T-helper 1 cell treated with Interleukin-12 subunit alpha and Interleukin-12 subunit beta and Interleukin-4 antibody, amounts not matched to agents 30 ng/mL and 1 ng/mL, for 36 hours (primary cell): ENCODE data around the gene AKTIP. TPM values are rescaled to one million over a fixed set of nuclear protein-coding genes. Genes with fewer than 3 reads are reported as not detected.
"Not testable (repeated sequence)": the region's sequence is repeated elsewhere in the genome, so short reads cannot be mapped to it uniquely, and the experiment has no call there.

Source experiments
- intact Hi-C: fragments of 100-400 bp; cut with micrococcal nuclease; formaldehyde crosslinking; loops from one replicate; pipeline ENCODE4 v1.15.1; 2024
- total RNA-seq: library from RNA; stranded (reverse); gene quantifications from 2 replicates; pipeline ENCODE4 v1.2.3, GENCODE V29; 2022

AKTIP gene
- total RNA-seq: 73.0 and 74.5 TPM in 2 replicates

DNA sequence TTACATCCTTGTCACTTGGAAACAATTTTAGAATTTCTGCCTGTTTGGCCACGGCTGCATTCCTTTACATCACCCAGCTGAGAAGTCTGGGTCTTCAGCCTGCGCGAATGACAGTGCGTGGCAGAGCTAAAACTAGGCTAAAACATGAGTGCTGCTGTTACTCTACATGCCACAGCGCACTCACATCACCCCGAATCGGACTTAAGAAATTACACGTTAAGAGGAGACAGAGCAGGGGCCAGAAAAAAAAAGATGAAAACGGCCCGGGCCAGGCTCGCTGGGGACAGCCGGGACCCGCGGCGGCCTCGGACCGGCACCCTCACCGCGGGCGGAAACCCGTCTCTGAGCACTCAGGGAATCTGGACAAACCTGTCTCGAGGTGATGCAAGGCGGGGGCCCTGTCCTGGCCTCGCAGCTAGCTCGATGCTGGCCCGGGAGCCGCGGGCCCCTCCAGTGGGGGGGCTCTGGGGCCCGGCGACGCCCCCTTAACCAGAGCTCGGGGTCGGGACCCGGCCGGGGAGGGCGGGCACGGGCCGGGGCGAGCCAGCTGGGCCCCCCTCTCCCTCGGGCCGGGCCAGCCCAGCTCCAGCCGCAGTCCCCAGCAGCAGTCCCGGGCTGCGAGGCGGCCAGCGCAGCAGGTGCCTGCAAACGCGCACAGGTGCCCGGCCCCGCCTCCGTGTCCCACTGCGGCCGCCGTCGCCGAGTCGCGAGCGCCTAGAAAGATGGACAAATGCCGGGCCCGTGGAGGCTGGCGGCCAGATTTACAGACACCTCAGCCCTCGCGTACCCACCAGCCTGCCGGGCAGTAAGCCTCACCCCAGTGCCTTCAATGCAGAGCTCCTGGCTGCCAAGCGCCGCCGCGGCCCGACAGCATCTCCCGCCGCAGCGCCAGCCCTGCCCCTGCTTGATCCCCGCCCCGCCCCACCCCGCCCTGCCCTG is at the start of gene AKTIP:
AKTIP (minus strand) TSS at position 879 of the 939 bp plus-strand sequence. CDS start 2,950 bp downstream, outside the sequence.
- intact Hi-C loops: loop anchor here (1.0 to 5.0 kb wide), 10 partner anchors 16 to 1425 kb away; partner anchors contain the start of genes CHD9 and FTO

DNA sequence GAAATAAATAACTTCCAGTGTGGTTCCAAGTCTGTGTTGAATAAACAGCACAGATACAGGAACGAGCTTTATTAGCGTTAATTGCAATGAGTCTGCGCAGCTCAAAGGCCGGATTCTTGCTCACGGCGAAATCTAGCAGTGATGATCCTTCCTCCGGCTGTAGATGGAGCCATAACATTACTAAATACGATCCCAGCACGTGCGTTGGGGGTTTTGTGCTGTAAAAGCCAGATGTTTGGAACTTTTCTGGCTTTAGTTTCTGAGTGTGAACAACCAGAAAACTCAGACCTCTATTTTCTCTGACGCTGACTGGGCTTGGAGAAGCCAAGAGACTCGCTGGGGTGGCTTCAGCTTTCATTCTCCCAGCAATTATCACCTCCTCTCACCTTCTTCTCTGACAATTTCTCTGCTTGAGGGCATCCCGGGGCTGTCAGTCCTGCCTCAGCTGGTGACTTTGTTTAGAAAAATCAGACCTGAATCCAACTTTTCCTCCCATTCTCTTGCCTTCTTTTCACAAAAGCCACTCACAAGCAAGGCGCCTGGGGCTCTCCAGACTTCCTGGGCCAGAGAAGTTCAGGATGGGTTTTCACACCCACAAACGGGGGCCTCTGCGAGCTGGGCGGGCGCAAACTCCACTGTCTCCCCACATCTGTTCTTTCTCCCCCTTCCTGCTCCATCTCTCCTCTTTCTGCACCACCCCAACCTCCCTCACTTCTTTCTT is 47.1 kb upstream of the AKTIP start:
- intact Hi-C loops: loop anchor here (1.0 to 5.0 kb wide), 6 partner anchors 152 to 1915 kb away; partner anchors contain the start of genes FTO and RPGRIP1L

DNA sequence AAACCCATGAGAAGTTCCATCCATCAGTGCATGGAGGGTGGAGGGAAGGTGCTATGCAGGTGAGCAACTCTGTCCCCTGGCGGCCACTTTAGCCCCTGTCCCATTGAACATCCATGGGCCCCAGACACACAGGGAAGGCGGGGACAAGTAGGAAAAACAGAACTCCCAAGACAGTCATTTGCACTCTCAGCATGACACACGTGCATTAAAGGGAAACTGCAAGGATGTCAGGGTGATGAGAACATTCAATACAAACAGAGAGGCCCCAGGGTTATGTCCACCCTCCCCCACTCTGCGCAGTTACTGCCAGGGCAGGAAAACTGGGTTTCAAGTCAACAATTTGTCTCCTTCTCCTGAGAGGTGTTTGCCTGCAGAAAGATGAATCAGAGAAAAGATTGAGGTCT is 44.0 kb upstream of the AKTIP start:
- intact Hi-C loops: loop anchor here (5.0 kb wide), 1 partner anchor 155 kb away; the partner anchor contains the start of genes FTO and RPGRIP1L

DNA sequence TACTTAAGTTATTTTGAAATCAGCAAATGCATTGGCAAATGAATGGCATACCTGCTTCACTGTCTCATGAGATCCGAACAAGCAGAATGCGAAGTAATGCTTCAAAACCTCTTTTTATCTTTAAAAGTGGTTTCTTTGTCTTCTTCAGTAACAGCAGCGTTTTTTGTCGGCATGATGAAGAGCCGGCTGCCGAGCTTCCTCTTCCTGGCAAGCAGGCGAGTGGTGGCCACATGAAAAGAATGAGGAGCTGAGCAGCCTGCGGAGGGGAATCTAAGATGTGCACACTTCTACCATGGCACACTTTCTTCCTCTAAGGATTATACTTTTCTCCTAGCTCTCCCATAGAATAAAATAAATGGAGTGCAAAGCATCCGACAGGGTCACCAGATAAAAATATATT is 42.4 kb upstream of the AKTIP start:
- intact Hi-C loops: loop anchor here (1.0 to 5.0 kb wide), 5 partner anchors 10 to 490 kb away; partner anchors contain the start of genes FTO and RPGRIP1L

DNA sequence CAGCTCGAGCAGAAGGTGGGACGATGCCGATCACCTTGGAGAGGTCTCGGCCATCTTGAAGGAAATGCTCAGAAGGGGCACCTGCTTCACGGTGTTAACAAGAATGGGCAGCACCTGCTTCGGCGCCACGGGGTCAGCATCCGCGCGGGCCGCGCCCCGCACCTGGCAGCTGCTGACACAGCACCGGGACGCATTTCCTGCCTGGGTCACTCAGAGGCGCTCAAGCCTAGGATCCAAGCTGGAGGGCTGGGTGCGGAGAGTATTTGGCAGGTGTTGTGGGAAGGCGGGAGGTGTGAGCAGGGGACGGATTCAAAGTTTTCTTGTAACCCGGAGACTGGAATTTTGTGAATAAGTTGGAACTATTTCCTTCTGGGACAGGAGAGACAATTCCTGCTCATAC is 39.3 kb upstream of the AKTIP start:
- intact Hi-C loops: no loop called here

DNA sequence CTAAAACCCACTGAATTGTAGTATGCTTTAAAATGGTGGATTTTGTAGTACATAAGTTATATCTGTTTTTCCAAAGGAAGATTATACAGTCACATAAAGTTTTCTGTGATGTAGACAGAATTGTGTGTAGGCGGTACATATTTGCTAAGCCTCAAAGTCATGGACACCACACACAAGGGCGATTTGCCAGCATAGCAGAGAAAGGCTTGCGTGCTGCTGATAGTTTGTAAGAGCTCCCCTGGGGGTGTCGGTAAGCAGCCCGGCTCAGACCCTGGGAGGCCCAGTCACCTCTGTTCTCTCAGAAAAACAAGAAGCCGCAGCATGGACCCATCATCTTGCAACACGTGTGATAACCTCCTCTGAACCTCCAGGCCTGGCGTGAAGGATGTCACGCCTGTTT is 38.3 kb upstream of the AKTIP start:
- intact Hi-C loops: no loop called here

DNA sequence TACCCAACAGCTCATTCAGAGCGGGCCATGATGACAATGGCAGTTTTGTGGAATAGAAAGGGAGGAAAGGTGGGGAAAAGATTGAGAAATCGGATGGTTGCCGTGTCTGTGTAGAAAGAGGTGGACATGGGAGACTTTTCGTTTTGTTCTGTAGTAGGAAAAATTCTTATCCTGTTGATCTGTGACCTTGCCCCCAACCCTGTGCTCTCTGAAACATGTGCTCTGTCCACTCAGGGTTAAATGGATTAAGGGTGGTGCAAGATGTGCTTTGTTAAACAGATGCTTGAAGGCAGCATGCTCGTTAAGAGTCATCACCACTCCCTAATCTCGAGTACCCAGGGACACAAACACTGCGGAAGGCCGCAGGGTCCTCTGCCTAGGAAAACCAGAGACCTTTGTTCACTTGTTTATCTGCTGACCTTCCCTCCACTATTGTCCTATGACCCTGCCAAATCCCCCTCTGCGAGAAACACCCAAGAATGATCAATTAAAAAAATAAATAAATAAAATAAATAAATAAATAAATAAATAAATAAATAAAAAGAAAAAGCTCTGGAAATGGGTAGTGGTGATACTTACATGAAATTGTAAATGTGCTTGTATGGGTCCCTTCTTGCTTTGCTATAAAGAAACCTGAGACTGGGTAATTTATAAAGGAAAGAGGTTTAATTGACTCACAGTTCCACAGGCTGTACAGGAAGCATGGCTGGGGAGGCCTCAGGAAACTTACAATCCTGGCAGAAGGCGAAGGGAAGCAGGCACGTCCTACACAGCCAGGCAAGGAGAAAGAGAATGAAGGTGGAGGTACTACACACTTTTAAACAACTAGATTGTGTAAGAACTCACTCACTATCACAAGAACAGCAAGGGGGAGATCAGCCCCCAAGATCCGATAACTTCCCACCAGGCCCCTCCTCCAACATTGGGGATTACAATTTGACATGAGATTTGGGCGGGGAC is 37.0 kb upstream of the AKTIP start:
- intact Hi-C loops: not testable (repeated sequence)

DNA sequence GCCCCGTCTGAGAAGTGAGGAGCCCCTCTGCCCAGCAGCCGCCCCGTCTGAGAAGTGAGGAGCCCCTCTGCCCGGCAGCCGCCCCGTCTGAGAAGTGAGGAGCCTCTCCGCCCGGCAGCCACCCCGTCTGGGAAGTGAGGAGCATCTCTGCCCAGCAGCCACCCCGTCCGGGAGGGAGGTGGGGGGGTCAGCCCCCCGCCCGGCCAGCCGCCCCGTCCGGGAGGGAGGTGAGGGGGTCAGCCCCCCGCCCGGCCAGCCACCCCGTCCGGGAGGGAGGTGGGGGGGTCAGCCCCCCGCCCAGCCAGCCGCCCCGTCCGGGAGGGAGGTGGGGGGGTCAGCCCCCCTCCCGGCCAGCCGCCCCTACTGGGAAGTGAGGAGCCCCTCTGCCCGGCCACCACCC is 36.3 kb upstream of the AKTIP start:
- intact Hi-C loops: not testable (repeated sequence)

DNA sequence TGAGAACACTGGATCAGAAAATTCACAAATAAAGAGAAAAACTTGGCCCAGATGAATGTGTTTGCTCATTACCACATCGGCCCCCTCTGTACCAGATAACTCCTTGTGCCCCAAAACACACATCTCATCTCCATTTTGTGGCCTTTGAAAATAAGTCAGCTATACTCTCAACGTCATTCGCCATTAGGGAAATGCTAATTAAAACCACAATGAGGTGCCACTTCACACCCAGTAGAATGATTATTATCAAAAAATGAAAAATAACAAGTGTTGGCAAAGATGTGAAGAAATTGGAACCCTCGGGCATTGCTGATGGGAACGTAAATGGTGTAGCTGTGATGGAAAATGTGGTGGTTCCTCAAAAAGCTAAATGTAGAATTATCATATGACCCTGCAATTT is 34.6 kb upstream of the AKTIP start:
- intact Hi-C loops: no loop called here

DNA sequence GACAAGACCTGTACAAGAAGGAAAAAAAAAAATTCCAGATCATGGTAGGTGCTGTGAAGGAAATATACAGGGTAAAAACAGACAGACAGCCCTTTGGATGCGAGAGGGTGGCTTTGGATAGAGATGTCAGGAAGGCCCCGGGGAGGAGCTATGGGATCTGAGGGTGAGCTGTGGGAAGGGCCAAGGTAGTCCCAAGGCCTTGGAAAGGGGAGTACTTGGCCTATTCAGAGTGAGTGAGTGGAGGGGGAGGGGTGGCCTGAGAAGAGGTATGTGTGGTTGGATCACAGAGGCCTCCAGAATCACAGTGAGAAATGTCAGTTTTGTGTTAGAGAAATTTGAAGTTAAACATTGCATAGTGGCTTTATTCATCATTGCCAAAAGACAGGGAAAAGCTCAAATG is 31.2 kb upstream of the AKTIP start:
- intact Hi-C loops: loop anchor here (2.0 kb wide), 1 partner anchor 23 kb away; no protein-coding TSS in a partner anchor

DNA sequence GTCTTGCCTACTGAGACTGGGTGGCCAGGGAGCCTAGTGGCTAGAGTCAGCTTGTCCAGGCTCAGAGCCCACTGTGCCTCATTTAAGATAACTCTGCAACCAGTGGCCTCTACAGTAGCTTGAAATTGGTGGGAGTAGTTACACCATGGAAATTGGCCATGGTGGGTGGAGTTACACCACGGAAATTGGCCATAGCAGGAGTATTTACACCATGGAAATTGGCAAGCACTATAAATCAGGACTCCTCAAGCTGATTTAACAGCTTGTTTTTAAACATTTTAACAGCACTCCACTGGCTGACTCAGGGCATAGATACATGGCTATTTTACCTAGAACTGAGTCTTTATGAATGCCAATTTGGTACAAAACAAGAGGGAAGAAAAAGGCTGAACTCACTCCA is 27.7 kb upstream of the AKTIP start:
- intact Hi-C loops: no loop called here

DNA sequence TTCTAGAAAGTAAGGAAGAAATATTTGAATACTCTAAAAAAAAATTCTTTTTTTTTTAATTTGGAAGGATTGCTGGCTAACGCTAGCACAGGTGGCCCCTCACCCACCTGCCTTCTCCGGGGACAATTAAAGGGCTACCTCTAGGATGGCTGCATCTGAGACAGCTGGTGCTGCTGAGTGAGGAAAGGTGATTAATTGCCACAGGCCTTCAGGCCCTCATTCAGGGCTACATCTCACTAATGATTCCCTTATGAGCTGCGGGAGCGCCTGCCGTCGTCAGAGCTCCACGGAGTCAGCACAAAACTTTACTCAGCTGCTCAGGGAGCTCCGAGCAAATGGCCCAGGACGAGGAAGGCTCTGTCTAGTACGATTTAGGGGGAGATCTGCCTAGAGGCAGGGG is 27.0 kb upstream of the AKTIP start:
- intact Hi-C loops: no loop called here

DNA sequence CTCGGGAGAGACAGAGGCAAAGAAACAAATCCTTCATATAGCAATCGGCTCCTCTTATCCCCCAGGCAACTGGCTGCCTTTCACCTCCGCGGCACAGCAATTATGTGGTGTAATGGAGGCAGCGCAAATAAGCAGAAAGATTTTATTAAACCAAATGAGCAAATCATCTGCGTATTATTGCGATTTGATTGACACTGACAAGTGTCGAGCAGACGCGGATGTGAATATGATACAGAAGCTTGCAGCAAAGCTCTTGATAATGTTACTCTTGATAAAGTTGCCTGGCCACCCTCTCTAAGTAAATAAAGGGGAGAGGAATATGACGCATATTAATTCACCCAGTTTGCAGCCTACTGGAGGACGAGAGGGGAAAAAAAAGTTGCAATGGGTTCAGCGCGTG is 26.5 kb upstream of the AKTIP start:
- intact Hi-C loops: no loop called here

DNA sequence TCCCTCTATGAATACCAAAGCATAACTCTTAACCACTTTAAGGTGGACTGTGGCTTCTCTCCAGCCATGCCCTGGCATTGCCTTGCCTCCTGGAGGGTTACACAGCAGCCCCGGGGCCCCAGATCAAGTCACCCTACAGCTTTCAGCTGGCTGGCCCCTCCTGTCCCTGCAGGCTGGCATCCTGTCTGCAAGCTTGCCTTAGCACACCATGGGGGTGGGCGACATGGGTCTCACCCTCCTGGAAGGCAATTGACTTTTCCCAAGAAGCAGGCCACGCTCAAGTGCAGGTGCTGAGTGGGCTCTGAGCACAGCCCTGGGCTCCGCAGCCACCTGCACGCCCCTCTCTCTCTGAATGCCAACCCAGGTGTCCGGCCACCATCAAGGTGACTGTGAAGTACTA is 25.8 kb upstream of the AKTIP start:
- intact Hi-C loops: no loop called here

DNA sequence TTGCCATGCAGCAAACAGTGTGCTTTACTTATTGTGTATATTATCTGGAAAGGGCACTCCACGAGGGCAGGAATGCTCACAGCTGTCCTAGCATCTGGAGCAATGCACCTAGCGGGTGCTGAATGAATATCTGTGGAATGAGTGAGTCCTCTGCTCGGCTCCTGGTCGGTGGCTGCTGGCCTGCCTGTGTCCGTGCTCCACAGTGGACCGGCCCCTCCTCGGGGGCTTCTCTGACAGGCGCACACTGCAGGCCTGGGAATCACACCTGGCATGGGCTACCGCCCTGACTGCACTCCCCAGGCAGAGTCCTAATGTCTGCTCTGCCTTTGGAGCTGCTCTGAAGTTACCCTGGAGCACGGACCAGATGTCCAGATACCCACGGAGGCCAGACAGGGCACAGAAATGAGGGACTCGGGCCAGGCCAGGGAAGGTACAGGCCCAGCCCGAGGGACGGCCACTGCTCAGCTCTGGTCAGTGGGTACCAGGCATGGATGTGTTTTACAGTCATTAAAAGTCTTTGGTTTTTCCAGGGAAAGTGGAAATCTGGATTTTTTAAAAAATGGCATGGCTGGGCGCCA is 21.1 kb upstream of the AKTIP start:
- intact Hi-C loops: no loop called here

DNA sequence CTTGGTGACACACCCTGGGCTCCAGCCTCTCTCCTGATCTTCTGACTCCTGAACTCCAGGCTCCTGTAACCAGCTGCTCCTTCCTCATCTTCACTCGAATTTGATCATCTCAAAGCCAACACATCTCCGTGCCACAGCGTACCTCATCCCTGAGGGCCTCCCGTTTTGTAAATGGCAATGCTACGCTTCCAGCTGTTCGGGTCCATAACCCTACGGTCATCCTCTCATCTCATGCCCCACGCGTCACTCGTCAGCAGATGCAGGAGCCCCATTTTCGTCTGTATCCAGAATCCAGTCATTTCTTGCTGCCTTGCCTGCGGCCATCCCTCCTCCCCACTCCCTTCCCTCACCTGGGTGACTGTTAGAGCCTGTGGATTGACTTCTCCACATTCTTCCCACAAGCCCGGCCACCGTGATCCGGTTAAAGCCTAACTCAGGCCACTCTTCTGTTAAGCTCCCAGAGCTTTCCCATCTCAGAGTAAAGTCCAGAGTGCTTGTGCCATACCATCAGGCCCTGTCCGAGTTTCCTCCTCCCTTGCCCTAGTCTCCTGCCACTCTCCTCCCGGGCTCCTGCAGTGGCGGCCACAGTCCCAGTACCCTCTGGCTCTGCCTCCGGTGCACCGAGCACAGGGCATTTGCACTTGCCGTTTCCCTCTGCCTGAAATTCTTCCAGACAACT is 20.3 kb upstream of the AKTIP start:
- intact Hi-C loops: no loop called here

DNA sequence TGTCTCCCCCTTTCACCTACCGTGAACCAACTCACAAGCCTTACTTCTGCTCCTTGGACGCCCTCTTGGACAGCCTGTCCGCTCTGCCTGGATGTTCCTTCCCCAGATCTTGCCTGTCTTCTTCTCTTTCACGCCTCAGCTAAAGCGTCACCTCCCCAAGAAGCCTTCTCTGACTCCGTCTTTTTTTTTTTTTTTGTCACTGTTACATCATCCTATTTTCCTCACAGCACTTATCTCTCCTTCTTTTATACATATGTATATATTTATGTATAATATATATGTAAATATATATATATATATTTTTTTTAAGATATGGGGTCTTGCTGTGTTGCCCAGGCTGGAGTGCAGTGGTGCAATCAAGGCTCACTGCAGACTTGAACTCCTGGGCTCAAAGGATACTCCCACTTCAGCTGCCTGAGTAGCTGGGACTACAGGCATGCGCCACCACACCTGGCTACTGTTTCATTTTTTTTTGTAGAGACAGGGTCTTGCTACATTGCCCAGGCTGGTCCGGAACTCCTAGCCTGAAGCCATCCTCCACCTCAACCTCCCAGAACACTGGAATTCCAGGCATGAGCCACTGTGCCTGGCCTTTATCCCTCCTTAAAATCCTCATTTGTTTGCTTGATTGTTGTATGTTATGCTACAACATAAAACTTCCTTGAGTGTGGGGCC is 16.5 kb upstream of the AKTIP start:
- intact Hi-C loops: loop anchor here (1.0 to 5.0 kb wide), 3 partner anchors 16 to 393 kb away; no protein-coding TSS in a partner anchor

DNA sequence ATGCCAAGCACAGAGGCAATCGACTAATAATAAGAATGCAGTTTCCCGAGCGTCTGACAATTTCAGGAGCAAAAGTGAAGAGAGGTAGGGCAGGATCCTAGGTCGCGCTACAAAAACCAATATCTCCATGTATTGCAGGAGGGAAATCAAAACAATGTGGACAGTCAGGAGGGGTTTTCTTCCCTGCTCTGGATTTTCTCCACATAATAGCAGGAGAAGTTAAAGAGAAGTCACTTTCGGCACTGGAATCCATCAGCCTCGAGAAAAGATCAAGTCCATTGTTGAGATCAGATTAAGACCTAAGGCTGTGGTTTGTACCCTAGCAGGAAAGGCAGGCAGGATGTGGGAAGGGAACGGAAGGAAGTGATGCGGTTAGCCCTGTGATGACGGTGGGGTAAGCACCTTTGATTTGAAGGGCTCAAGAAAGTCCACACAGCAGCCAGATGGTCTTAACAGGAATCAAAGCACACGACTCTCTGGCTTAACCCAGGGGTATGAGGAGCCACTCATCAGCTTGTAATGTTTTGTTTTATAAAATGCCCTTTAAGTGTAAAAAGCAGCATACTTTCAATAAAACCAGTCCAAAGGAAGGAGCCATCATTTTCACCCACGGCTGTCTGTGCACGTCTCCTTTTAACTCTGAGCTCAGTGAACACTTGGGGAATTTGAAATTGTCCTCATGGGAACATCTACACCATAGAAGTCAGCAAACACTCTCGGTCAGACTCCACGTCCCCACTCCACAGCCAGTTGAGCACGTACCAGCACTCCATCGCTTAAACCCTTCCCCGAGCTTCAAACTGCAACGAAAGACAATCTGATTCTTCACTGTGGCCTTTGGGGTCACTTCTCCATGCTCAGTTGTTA is 15.8 kb upstream of the AKTIP start:
- intact Hi-C loops: loop anchor here (1.0 to 5.0 kb wide), 8 partner anchors 8 to 394 kb away; partner anchors contain the start of genes AKTIP and RPGRIP1L
